Glomerular endothelial cell (primary cell): ENCODE measurements around the gene CRTC3. TPM values are rescaled to one million over a fixed set of nuclear protein-coding genes. Genes with fewer than 3 reads are reported as not detected.
"Not testable (repeated sequence)": the region's sequence is repeated elsewhere in the genome, so short reads cannot be mapped to it uniquely, and the experiment has no call there.

Experiments
- DNase-seq: peaks from one replicate; pipeline ENCODE4 v3.0.0-alpha.2; 2011; ENCODE audit warnings: low read depth, low spot score; ENCODE audit errors: extremely low read depth
- total RNA-seq: library from RNA; depleted of rRNA; stranded (reverse); fragments of >200 nt; gene quantifications from 2 replicates; pipeline ENCODE4 v1.2.3, GENCODE V29; 2015

The CRTC3 gene
- total RNA-seq, 1 donor from 2014 or later = 22.9 TPM

- no peak for DNase-seq
Measured at GRCh38 chr15:90520365-90520764, 9.4 kb upstream of the CRTC3 start.

- no peak for DNase-seq
Measured at GRCh38 chr15:90523373-90523772, 6.3 kb upstream of the CRTC3 start.

- not testable (repeated sequence) for DNase-seq
Measured at GRCh38 chr15:90524018-90524803, 5.5 kb upstream of the CRTC3 start.

GRCh38 chr15:90529011-90529370 is 732 bp upstream of the CRTC3 start:
- DNase-seq = no peak

- DNase-seq = no peak
Measured at GRCh38 chr15:90530250-90531051, 728 bp downstream of the CRTC3 start.

- no peak for DNase-seq
Measured at GRCh38 chr15:90531147-90531546, 1.4 kb downstream of the CRTC3 start.

- DNase-seq = no peak
Measured at GRCh38 chr15:90535254-90535653, 5.5 kb downstream of the CRTC3 start.

GRCh38 chr15:90539789-90540188 is 10.1 kb downstream of the CRTC3 start:
- no peak for DNase-seq

- no peak for DNase-seq
Measured at GRCh38 chr15:90540768-90541167, 11.0 kb downstream of the CRTC3 start.

GRCh38 chr15:90545095-90545494 is 15.4 kb downstream of the CRTC3 start:
- no peak for DNase-seq

- DNase-seq = no peak
Measured at GRCh38 chr15:90547540-90547939, 17.8 kb downstream of the CRTC3 start.

GRCh38 chr15:90550919-90551318 is 21.2 kb downstream of the CRTC3 start:
- DNase-seq = no peak

- no peak for DNase-seq
Measured at GRCh38 chr15:90552162-90552928, 22.6 kb downstream of the CRTC3 start.

- no peak for DNase-seq
Measured at GRCh38 chr15:90552929-90553211, 23.1 kb downstream of the CRTC3 start.

GRCh38 chr15:90553248-90553745 is 23.6 kb downstream of the CRTC3 start:
- DNase-seq = no peak

GRCh38 chr15:90557186-90558084 is 27.7 kb downstream of the CRTC3 start:
- DNase-seq = no peak

- DNase-seq = no peak
Measured at GRCh38 chr15:90558171-90558573, 28.4 kb downstream of the CRTC3 start.

GRCh38 chr15:90559119-90559518 is 29.4 kb downstream of the CRTC3 start:
- DNase-seq = no peak

GRCh38 chr15:90560229-90560776 is 30.6 kb downstream of the CRTC3 start:
- DNase-seq = no peak
